Hepatocyte (in vitro differentiated cells): ENCODE results near the gene SENP7.

ENCODE experiments used
- EZH2 ChIP-seq: fragments of 200-600 bp; sonication (generic); IDR thresholded peaks from 2 replicates; pipeline ENCODE4 v1.6.1; 2016; ENCODE audit warnings: antibody characterized with exemption, mild to moderate bottlenecking, borderline replicate concordance
- EZH2phosphoT487 ChIP-seq: fragments of 200-600 bp; sonication (generic); IDR thresholded peaks from one replicate; pipeline ENCODE4 v1.6.1; 2018; ENCODE audit warnings: antibody characterized with exemption, mild to moderate bottlenecking, low read depth, moderate library complexity; ENCODE audit not compliant: unreplicated experiment, severe bottlenecking
- TF ChIP-seq, protein P1 (sequence below): fragments of 200-600 bp; sonication (generic); IDR thresholded peaks from 2 replicates; pipeline ENCODE4 v1.5.1; 2016; ENCODE audit warnings: antibody characterized with exemption, mild to moderate bottlenecking; ENCODE audit not compliant: poor library complexity

DNA sequence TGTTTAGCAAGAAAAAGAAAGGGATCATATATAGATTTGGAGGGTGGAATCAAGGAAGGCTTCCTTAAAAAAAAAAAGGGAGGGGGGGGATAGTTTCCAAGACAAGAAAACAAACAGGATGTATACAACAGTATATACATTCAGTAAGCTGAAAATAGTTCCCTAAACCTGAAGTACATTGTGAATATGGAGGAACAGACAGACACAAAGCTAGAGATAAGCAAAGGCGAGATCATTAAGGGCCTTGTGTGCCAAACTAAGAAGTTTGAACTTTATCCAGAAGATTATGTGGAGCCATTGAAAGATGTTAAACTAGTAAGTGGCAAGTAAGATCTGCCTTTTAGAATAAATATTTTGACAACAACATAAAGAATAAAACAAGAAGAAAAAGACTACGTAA lies 99.4 kb downstream of the SENP7 start:
- TF ChIP-seq, protein P1, sequence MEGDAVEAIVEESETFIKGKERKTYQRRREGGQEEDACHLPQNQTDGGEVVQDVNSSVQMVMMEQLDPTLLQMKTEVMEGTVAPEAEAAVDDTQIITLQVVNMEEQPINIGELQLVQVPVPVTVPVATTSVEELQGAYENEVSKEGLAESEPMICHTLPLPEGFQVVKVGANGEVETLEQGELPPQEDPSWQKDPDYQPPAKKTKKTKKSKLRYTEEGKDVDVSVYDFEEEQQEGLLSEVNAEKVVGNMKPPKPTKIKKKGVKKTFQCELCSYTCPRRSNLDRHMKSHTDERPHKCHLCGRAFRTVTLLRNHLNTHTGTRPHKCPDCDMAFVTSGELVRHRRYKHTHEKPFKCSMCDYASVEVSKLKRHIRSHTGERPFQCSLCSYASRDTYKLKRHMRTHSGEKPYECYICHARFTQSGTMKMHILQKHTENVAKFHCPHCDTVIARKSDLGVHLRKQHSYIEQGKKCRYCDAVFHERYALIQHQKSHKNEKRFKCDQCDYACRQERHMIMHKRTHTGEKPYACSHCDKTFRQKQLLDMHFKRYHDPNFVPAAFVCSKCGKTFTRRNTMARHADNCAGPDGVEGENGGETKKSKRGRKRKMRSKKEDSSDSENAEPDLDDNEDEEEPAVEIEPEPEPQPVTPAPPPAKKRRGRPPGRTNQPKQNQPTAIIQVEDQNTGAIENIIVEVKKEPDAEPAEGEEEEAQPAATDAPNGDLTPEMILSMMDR, result no peak
- no peak for TF ChIP-seq EZH2
- no peak for TF ChIP-seq EZH2phosphoT487
